ENCODE results near the gene OMP. TPM values are rescaled to one million over a fixed set of nuclear protein-coding genes. Genes with fewer than 3 reads are reported as not detected.

Gene OMP
- total RNA-seq, 1 experiment from 2014 or later, result 1.4 TPM

DNA sequence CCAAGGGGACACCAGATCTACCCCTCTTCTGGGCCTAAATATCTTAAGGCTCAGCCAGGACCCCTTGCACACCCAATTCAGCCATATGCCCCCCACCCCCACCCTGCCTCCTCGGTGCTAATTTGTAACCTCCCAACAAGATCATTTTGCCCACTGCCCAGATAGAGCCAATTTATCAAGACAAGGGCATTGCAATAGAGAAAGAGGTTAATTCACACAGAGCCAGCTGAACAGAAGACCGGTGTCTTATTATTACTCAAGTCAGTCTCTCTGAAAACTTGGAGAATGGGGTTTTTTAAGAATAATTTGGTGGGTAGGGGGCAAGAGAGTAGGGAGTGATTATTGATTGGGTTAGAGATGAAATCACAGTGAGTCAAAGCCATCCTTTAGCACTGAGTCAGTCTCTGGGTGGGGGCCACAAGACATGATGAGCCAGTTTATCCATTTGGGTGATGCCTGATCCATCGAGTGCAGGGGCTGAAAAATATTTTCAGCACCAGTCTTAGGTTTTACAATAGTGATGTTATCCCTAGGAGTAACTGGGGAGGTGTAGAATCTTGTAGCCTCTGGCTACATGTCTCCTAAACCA, 45.7 kb upstream of the OMP start:
- H3K27ac ChIP-seq, result no peak overlapping the region
- ChIA-PET CTCF (no interaction called here), POLR2A (ENCODE audit: unreplicated experiment) (interaction anchor here (0.7 kb wide), 1 partner anchor 180 kb away, joined by 3 read pairs; no protein-coding TSS in a partner anchor)
- H3K9me3 ChIP-seq (ENCODE audit: insufficient read depth, low read depth), result peaks cover 19% of the 10 kb centered on the region; the same call in 1 of the 2 replicates
- TF ChIP-seq EZH2 (IDR thresholded peaks at IDR 0.05; ENCODE audit: low read depth), result no peak
- TF ChIP-seq CTCF (conservative IDR thresholded peaks at IDR 0.05), result no peak
- no peak for DNase-seq
- H2AFZ ChIP-seq, result no peak overlapping the region
- H3K4me2 ChIP-seq, result no peak overlapping the region
- H3K27me3 ChIP-seq (ENCODE audit: insufficient read depth, low read depth), result 0 out of 2 replicates have a peak, but pooled peaks cover 11% of the 10 kb centered on the region
- H3K36me3 ChIP-seq (ENCODE audit: low read depth), result no peaks in the 10 kb centered on the region
- H3K4me1 ChIP-seq (replicated peaks; ENCODE audit: insufficient read depth), result no peaks in the 10 kb centered on the region
- no peaks in the 10 kb centered on the region for H3F3A ChIP-seq (ENCODE audit: insufficient read depth, low read depth)
- no peaks in the 10 kb centered on the region for H4K20me1 ChIP-seq (ENCODE audit: insufficient read depth)
- H3K9me2 ChIP-seq (ENCODE audit: insufficient read depth), result no peaks in the 10 kb centered on the region
- intact Hi-C loops (cut with micrococcal nuclease; ENCODE audit: unreplicated experiment), result no loop called here
- H3K79me2 ChIP-seq (ENCODE audit: low read depth), result no peaks in the 10 kb centered on the region
- BruUV-seq (replicated peaks), result no TSS peak
- no peak overlapping the region for H3K4me3 ChIP-seq

DNA sequence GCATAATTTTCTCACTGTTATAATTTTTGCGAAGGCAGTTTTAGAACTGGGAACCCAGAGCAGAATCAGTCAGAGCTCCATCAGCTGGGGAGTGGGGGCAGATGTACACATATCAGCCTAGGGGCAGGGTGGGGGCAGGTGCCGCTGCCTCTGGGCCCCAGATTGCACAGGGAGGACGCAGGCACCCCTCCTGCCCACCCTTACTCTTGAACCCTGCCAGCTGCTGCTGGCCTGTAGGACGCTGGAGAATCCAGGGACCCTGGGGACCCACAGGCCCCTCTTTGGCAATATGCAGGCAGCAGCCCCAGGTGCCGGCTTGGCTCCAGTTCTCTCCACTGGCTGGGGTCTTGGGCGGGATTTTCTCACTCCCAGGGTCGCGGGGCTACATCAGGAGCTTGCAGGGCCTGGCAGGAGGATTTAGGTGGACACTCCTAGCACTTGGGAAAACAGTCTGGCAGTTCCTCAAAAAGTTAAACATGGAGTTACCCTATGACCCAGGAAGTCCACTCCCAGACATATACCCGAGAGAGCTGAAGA, 44.6 kb upstream of the OMP start:
- no peak overlapping the region for H3K4me3 ChIP-seq
- BruUV-seq (replicated peaks), result no TSS peak
- no peak for TF ChIP-seq EZH2 (IDR thresholded peaks at IDR 0.05; ENCODE audit: low read depth)
- TF ChIP-seq CTCF (conservative IDR thresholded peaks at IDR 0.05), result no peak
- peaks cover 19% of the 10 kb centered on the region; the same call in 1 of the 2 replicates for H3K9me3 ChIP-seq (ENCODE audit: insufficient read depth, low read depth)
- no peaks in the 10 kb centered on the region for H4K20me1 ChIP-seq (ENCODE audit: insufficient read depth)
- H3K4me2 ChIP-seq, result no peak overlapping the region
- ChIA-PET CTCF (interaction anchor here (0.6 kb wide), 1 partner anchor 32 kb away, joined by 3 read pairs; no protein-coding TSS in a partner anchor), POLR2A (ENCODE audit: unreplicated experiment) (no interaction called here)
- H3K9me2 ChIP-seq (ENCODE audit: insufficient read depth), result no peaks in the 10 kb centered on the region
- no peak overlapping the region for H2AFZ ChIP-seq
- H3K36me3 ChIP-seq (ENCODE audit: low read depth), result no peaks in the 10 kb centered on the region
- H3F3A ChIP-seq (ENCODE audit: insufficient read depth, low read depth), result no peaks in the 10 kb centered on the region
- DNase-seq, result no peak
- no peak overlapping the region for H3K27ac ChIP-seq
- H3K79me2 ChIP-seq (ENCODE audit: low read depth), result no peaks in the 10 kb centered on the region
- 0 out of 2 replicates have a peak, but pooled peaks cover 11% of the 10 kb centered on the region for H3K27me3 ChIP-seq (ENCODE audit: insufficient read depth, low read depth)
- no peaks in the 10 kb centered on the region for H3K4me1 ChIP-seq (replicated peaks; ENCODE audit: insufficient read depth)
- intact Hi-C loops (cut with micrococcal nuclease; ENCODE audit: unreplicated experiment), result no loop called here

- Histone ChIP-seq H3K4me2 (no peak overlapping the region), H3K27me3 (ENCODE audit: insufficient read depth, low read depth) (0 out of 2 replicates have a peak, but pooled peaks cover 6% of the 10 kb centered on the region), H3K36me3 (ENCODE audit: low read depth) (no peaks in the 10 kb centered on the region), H3K9me2 (ENCODE audit: insufficient read depth) (no peaks in the 10 kb centered on the region), H4K20me1 (ENCODE audit: insufficient read depth) (no peaks in the 10 kb centered on the region), H3K4me1 (replicated peaks; ENCODE audit: insufficient read depth) (no peaks in the 10 kb centered on the region), H3K9me3 (ENCODE audit: insufficient read depth, low read depth) (peaks cover 19% of the 10 kb centered on the region; the same call in 1 of the 2 replicates), H3K79me2 (ENCODE audit: low read depth) (no peaks in the 10 kb centered on the region), H3K27ac (no peak overlapping the region), H3F3A (ENCODE audit: insufficient read depth, low read depth) (no peaks in the 10 kb centered on the region), H3K4me3 (no peak overlapping the region), H2AFZ (no peak overlapping the region)
- no peak for DNase-seq
- intact Hi-C loops (cut with micrococcal nuclease; ENCODE audit: unreplicated experiment), result no loop called here
- ChIA-PET CTCF (interaction anchor here (0.6 kb wide), 1 partner anchor 31 kb away, joined by 3 read pairs; no protein-coding TSS in a partner anchor), POLR2A (ENCODE audit: unreplicated experiment) (no interaction called here)
- TF ChIP-seq EZH2 (IDR thresholded peaks at IDR 0.05; ENCODE audit: low read depth), result no peak
- no peak for TF ChIP-seq CTCF (conservative IDR thresholded peaks at IDR 0.05)
- no TSS peak for BruUV-seq (replicated peaks)
These were observed 43.7 kb upstream of the OMP start for GRCh38 chr11:77058900-77059299.

Measured in PC-9 (cell line).